HUDEP-2 (cell line): Measurements from ENCODE around the gene KLHL29.
"Not testable (repeated sequence)": the region's sequence is repeated elsewhere in the genome, so short reads cannot be mapped to it uniquely, and the experiment has no call there.

Experiments used
- DNase-seq, 76 experiments: peaks; one replicate each; lab custom pipeline; 2025; ENCODE audit not compliant: unreplicated experiment in 76 of 76; lab: John Stamatoyannopoulos, UW

The KLHL29 gene

GRCh38 chr2:23723029-23723428 is 338.1 kb downstream of the KLHL29 start:
- DNase-seq: not testable (repeated sequence)

GRCh38 chr2:23734416-23734815 is 349.4 kb downstream of the KLHL29 start:
- no peak for DNase-seq

- not testable (repeated sequence) for DNase-seq
Measured at GRCh38 chr2:23736783-23737182, 351.8 kb downstream of the KLHL29 start.

- DNase-seq: no peak
Measured at GRCh38 chr2:23745068-23745725, 360.2 kb downstream of the KLHL29 start.

GRCh38 chr2:23745726-23746105 is 360.7 kb downstream of the KLHL29 start:
- peak in 31 of 76 experiments; percentile 1 to 59 (median 37) for DNase-seq

GRCh38 chr2:23746141-23746863 is 361.3 kb downstream of the KLHL29 start:
- DNase-seq: no peak

- no peak for DNase-seq
Measured at GRCh38 chr2:23751747-23752265, 366.8 kb downstream of the KLHL29 start.

- DNase-seq: peak in 5 of 76 experiments; percentile 2 to 9 (median 6)
Measured at GRCh38 chr2:23753291-23754010, 368.5 kb downstream of the KLHL29 start.

- DNase-seq: no peak
Measured at GRCh38 chr2:23754970-23755369, 370.0 kb downstream of the KLHL29 start.

GRCh38 chr2:23756593-23757292 is 371.8 kb downstream of the KLHL29 start:
- no peak for DNase-seq

GRCh38 chr2:23757686-23758433 is 372.9 kb downstream of the KLHL29 start:
- DNase-seq: peak in 4 of 76 experiments; percentile 2 to 20 (median 5)
